NCI-H345 treated with DMSO at 0.1 percent for 48 hours (cell line): ENCODE data around the gene SLC7A4.

Experiments
- DNase-seq: peaks from one replicate; lab custom pipeline; 2025; ENCODE audit not compliant: unreplicated experiment; lab: John Stamatoyannopoulos, UW

Gene SLC7A4

DNA sequence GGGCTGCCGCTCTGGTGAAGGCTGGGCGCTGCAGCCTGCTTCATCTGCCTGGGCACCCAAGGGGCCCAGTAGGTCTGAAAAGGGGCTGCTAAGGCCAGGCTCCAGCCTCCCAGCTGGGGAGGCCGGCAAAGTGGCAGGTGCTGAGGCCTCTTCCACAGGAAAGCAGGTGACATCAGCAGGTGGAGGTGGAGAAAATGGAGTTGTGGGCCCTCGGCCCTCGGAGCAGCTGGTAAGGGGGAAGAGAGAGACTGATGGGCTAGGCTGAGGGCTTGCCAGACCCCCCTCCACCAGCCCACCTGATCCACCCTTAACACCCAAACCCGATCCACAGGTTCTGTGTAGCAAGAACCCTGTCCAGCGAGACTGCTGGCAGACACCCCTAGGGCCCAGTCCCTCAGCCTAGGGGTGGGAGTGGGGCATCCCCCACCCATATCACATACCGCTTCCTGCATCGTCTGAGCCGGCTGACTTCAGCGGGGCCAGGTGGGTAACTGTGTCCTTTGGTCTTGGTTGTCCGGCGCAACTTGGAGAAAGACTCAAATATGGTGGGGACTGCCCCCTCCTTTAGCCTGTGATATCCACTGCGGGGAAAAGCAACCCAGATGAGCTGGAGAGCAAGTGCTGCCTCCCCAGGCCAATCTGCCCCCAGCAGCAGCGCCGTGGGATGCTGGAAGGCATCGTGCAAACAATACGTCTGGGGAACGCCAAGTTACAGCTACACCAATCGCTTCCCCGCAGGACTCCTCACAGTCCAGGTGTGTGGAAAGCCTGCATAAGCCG lies 32.0 kb downstream of the SLC7A4 start:
- DNase-seq, result no peak

DNA sequence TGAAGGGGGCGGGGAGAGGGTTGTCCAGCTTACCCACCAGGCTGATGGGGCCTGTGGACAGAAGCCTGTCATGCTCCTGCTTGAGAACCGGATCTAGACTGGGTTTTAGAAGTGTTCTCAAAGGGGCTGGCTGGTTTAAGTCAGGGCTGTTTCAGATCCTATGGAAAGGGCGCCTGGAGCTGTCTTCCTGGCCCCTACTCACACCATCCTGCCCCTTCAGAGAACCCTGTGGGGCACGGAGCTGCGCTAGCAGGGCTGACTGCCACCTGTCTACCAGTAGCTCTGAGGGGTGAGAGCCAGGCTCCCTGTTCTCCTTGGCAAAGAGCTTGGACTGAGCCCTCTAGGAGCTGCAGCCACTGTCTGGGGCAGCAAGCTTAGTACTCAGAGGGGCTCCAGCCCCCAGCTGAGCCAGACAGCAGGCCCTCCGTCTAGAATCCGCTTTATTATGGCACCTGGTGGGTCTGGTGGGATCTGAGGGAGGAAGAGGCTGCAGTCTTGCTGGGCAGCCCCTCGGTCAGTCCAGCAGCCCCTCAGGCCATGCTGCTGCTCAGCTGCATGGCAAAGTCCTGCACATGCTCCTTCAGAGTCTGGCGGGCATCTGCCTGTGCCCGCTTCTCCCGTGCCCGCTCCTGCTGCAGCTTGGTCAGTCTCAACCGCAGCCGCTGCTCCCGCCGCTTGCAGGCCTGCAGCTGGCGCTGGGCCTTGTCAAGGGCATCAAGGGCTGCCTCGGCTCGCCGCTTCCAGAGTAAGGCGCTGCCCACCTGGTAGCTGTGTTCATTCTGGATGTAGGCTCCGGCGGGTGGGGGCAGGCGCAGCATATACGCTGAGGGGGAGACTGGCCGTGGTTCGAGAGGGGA lies 32.8 kb downstream of the SLC7A4 start:
- DNase-seq, result no peak

DNA sequence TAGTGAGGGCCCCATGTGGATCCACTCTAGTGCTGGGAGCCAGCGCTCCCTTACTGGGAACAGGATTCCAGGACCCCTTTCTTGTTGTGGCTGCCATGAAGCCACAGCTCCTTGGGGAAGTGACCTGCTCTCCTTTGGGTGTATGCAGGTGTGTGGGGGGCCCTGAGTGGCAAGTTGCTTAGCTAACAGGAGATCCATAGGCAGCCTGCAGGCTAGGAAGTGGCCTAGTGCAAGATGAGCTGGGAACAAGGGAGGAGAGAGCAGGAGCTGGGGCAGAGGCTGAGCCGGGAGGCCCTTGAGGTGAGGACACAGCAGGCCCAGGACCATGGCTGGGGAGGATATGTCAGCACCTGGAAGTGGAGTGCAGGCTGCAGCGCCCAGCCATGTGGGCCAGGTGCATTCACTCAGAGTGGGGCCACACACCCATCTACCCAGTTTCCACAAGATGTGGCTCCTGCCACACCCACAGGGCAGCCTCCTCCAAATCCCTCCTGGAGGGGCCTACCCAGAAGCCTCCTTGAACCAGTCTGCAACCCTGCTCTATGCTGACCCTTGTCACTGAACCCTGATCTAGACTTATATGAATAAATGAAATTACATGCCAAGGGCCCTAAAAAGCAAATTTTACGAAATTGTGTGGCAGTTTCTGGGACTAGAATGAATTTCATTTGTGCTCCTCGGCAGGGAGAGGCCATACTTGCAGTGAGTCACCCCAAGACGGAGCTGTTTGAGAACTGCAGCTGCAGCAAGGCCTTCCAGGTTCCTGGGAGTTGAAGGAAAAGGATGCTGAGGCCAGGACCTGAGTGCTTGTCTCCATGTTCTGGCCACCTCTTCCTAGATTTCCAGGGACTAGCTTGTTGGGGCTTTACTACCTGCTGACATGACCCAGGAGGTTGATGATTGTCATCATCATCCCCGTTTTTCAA lies 33.7 kb downstream of the SLC7A4 start:
- no peak for DNase-seq

DNA sequence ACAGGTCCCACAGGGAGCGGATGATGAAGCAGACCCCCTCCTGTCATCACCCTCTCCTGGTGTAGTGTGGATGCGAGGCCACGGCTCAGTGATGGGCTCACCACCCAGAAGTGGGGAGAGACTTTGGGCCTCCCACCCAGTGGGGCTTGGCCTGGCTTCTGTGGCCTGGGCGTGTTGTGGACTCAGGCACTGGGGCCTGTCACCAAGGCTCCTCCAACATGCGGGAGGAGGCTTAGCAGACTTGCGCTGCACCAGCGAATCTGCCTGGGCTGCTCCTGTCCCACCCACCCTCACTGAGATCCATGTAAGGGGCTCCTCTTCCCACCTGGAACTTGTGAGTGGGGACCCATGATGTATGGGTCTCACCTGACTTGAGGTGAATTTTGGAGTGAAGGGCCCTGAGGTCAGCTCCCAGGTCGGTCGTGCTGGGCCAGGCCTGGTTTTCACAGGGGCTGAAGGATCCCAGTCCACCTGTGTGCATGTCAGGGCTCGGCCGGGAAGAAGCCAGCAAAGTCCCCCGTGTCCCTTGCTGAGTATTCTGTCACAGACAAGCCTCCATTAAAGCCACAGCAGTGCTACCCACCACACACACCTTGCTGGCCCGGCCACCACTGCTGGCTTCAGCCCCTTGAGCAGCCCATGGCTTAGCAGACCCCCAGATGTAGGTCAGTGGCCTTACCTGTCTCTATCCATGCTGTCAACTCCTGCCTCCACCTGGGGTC lies 34.7 kb downstream of the SLC7A4 start:
- DNase-seq, result no peak

DNA sequence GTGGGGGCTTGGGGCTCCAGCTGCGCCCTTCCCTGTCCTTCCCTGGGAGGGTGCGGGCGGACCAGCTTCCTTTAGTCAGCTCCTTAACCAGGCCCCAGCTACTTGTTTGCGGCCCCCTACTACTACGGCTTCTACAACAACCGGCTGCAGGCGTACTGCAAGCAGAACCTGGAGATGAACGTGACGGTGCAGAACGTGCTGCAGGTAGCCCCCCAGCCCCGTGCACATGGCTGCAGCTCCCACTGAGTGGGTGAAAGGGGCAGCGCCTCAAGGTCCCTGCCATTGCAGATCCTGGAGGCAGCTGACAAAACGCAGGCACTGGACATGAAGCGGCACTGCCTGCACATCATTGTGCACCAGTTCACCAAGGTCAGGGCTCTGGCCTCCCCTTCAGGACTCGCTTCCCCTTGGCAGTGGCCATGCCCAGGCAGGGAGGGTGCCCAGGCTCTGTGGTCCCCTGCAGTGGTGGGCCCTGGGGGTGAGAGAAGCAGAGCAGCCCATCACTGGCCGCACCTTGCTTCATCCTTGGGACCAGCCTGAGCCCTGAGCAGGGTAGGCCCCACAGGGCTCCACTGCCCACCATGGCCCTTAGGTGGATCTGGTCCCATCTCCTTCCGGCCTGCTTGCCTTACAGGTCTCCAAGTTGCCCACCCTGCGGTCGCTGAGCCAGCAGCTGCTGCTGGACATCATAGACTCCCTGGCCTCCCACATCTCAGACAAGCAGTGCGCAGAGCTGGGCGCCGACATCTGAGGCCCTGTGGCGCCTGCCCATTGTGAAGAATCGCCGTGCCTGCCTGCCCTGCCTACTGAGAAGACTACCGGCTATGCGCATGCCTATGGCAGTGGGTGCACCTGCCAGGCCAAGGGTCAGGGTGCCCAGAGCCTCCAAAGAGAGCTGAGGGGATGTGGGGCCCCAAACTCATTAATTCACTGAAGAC lies 35.5 kb downstream of the SLC7A4 start:
- DNase-seq, result no peak

DNA sequence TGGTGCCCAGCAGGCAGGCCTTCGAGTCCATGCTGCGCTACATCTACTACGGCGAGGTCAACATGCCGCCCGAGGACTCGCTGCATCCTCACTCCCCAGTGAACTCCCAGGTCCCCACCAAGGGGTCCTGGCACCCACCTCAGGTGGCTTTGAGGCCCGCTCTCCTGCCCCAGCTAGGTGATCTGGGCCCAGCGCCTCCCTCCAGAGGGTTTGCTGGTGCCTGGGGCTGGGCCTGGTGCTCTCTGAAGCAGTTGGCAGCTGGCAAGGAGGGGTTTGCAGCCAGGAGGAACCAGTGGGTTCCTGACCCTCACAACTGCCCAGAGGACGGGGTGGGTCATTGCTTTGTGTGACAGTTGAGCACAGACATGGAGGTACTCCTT lies 36.3 kb downstream of the SLC7A4 start:
- DNase-seq, result no peak

DNA sequence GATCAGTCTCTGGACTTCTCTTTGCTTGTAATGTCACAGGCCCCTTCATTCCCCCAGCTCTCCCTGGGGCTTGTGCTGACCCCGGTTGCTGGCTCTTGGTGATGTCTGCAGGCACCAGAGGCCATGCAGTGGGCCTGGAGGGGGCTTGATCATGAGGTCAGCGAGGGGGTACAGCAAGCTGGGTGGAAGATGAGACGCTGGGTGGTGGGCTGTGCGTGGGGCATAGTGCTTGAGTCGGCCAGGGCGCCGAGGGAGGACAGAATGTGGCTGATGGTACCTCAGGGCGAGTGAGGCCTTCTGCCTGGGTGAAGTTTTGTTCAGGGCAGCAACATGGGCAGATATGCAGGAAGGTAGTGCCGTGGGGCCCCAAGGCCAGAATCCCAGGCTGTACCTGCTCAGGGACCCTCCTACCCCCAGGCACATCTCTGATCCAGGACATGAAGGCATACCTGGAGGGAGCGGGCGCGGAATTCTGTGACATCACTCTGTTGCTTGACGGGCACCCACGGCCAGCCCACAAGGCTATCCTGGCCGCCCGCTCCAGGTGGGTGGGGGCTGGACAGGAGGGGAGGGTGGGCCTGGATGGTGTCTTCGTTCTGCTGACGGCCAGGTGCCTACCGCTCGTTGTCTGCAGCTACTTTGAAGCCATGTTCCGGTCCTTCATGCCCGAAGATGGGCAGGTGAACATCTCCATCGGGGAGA lies 36.9 kb downstream of the SLC7A4 start:
- no peak for DNase-seq

DNA sequence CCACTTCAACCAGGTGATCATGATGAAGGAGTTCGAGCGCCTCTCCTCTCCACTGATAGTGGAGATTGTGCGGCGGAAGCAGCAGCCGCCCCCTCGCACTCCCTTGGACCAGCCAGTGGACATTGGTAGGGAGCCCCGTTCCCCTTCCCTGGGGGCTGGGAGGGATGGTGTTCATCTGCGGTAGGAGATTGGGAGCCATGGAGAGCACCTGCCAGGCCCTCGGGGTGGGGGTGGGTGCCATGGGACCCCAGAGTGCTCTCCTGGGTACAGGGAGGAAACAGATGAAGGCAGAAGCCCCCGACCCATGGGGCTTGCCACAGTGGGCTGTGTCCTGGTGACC lies 37.5 kb downstream of the SLC7A4 start:
- no peak for DNase-seq

DNA sequence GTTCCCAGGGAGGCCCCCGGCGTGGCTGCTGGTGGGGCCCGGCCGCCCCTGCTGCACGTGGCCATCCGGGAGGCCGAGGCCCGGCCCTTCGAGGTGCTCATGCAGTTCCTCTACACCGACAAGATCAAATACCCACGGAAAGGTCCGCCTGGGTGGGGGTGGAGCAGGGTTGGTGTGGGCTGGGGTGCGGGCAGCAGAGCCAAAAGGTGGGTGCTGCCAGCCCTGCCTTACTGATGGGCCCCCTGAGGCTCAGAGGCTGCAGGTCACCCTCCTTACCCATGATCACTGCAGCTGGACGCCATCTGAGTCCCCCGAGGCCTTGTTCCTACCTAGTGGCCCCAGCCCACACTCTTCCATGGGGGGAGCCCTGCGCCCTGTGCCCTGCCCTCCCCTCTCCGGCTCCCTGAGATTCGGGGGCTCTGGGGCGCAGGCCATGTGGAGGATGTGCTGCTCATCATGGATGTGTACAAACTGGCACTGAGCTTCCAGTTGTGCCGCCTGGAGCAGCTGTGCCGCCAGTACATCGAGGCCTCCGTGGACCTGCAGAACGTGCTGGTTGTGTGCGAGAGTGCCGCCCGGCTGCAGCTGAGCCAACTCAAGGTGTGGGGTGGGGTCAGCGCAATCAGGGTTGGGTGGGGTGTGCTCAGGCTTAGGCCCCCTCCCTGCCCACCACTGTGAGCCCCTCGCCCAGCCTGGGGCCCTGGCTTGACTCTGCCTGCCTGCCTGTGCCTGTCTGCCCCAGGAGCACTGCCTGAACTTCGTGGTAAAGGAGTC lies 38.0 kb downstream of the SLC7A4 start:
- DNase-seq, result no peak

DNA sequence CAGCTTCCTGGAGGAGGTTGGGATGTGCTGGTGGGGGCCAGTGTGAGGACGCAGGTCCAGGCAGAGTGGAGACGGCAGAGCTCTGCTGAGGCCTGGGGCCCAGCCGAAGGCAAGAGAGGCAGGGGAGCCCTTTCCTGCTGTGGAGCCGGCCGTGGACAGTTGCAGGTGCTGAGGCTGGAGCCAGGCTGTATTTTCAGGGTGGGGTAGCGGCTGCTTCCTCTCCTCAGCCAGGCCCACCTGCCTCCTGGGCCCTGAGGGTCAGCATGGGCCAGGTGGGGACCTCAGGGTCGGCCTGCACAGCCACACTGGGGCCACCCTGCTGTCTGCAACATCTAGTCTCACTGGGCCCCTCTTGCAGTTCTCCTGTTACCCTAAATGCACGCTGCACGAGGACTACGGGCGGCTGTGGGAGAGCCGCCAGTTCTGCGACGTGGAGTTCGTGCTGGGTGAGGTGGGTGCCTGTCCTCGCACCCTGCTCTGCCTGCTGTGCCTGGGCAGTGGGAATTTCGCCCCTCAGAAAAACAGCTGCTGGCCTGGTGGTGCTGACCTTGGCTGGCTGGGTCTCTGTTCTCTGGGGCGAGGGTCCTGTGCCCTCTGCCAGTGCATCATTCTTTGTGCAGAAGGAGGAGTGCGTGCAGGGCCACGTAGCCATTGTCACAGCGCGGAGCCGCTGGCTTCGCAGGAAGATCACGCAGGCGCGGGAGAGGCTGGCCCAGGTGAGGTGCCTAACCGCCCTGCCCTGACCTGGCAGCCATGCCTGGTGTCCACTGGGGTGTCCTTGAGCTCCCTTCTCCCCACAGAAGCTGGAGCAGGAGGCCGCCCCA lies 38.8 kb downstream of the SLC7A4 start:
- no peak for DNase-seq

DNA sequence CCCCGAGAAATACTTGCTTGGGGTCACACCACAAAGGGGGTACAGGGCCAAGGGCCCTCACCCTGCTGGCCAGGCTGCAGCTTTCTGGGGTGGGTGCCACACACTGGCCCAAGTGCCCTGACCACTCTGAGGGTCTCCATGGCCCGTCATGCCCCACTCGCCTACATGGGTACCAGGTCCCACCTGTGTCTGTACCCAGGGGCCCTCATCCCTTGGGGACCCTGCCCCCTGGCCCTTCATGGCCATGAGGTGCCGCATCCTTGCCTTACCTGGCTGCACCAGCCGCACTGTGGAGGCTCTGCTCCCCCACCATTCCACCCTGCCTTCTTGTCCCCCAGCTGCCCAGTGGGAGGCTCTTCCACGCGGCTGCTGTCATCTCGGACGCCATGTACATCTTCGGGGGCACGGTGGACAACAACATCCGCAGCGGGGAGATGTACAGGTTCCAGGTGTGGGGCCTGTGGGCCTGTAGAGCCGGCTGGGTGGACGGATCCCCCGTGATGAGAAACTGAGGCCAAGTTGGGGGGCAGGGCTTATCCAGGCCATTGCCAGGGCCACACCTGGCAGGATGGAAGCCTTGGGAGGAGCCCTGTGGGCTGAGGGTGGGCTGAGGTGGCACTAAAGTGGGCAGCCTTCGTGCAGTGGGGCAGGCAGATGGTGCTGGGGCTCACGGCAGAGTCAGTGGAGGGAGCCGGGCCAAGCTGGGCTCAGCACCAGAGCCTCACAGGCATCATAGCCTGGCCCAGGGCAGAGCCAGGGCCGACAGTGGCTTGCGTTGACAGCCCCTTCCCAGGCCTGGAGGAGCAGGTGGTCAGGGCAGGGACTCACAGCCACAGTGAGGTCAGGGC lies 39.7 kb downstream of the SLC7A4 start:
- DNase-seq, result no peak

DNA sequence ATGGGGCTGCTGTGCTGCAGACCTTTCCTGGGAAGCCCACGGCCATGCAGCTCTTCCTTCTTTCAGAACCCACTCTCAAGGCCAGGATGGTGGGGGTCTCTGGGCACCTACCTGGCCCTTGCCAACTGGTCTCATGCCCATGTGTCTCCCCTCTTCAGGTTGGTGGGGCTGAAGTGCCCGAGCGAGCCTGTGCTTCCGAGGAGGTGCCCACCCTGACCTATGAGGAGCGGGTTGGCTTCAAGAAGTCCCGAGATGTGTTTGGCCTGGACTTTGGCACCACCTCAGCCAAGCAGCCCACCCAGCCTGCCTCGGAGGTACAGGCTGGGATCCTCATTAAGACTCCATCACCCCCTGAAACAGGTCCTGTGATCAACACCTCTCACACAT lies 40.3 kb downstream of the SLC7A4 start:
- no peak for DNase-seq

DNA sequence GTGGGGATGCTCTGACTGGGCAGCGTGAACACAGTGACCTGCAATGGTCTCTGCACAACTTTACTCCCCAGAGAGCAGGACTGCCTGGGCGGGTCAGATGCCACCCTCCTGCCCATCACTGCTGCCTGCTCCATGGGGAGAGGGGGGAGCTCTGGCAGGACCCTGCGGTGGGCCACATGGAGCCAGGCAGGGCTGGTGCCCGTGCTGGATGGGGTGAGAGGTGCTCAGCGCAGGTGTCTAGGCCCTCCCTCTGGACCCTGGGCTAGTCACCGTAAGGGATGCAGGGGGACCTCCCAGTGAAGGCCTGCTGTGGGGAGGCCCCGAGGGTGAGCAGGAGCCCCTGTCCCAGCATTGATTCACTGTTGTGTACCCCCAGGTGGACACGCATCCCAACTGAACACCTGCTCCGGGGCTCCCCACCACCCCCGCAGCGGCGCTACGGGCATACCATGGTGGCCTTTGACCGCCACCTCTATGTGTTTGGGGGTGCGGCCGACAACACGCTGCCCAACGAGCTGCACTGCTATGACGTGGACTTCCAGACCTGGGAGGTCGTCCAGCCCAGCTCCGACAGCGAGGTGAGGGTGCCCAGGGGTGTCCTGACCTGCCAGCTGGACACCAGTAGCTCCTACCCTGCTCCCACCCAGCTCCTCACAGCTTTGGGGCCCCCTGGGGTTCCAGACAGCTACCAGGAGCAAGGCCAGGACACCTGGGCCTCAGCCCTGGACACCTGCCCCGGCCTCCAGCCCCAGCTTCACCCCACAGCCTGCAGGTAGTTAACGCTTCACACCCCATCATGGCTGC lies 40.9 kb downstream of the SLC7A4 start:
- DNase-seq, result no peak

DNA sequence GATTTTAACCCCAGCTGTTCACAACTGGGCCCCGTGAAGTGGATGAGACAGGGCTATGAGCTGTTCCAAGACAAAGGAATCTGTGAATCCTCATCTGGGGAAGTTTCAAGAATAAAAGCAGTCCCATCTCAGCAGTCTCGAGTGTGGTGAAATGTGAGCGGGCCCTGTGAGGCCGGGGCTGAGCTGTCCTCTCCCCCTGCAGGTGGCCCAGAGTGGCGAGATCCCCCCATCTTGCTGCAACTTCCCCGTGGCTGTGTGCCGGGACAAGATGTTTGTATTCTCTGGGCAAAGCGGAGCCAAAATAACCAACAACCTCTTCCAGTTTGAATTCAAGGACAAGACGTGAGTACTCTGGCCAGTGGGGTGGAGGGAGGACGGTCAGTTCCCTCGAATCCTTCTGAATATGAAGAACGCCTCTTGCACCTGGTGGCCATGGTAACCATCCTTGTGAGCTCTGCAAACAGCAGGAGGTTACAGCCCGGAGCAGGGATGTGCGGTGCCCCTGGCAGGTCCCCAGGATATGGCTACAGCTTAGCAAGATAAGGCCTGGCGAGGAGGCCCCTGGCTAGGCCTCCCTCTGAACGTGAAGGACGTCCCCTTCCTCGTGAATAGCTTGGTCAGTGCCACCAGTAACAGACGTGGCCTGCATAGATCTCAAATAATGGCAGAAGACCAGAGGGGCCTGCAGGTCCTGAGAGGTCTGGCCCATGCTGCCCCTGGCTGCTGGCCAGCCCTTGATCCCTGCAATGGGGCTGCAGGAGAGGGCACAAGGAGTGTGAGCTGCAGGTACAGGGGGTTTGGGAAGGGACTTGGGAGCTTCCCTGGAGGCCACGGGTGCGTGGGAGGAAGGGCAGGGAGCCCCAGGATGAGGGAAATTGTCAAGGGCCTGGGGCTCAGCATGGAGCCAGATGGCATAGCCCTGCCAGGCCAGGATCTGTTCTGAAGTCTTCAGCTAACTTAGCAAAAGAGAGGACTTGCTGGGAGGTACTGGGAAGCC lies 41.9 kb downstream of the SLC7A4 start:
- no peak for DNase-seq
